Endothelial cell of umbilical vein (primary cell): Measurements from ENCODE around the gene PARP8. TPM values are rescaled to one million over a fixed set of nuclear protein-coding genes. Genes with fewer than 3 reads are reported as not detected.

Source experiments
- BruUV-seq: library from RNA; stranded (reverse); fragments of 400-500 nt; replicated peaks from 2 replicates; lab custom pipeline; 2021; lab: Mats Ljungman, UMichigan
- CTCF ChIA-PET: fragments of 300-600, 350-600 bp; sonication (Branson Sonifier 250); formaldehyde crosslinking; loops from one replicate; lab custom pipeline; 2021; ENCODE audit warnings: antibody characterized with exemption, inconsistent platforms; lab: Charles Lee
- POLR2A ChIA-PET: fragments of 300-600, 350-600 bp; sonication (Branson Sonifier 250); formaldehyde crosslinking; loops from one replicate; lab custom pipeline; 2021; ENCODE audit warnings: antibody characterized with exemption, inconsistent platforms; lab: Charles Lee
- DNase-seq: peaks from one replicate; pipeline ENCODE4 v3.0.0-alpha.2; 2011; ENCODE audit warnings: low read depth, low spot score
- FAIRE-seq: peaks from 2 replicates; lab custom pipeline; 2011; peaks lifted over from hg19 to GRCh38; lab: Jason Lieb, UNC
- H2AFZ ChIP-seq: 2 replicates; pipeline ENCODE4 v1.6.0; 2012; ENCODE audit warnings: low read depth, low read length, control low read depth, inconsistent platforms
- H3K27ac ChIP-seq: 2 replicates; pipeline ENCODE4 v1.5.1; 2011; ENCODE audit warnings: low read depth, mild to moderate bottlenecking, control low read depth, low read length, moderate library complexity; ENCODE audit not compliant: insufficient read depth
- H3K27me3 ChIP-seq, 2 experiments: 2 replicates each; pipeline versions ENCODE4 v1.6.0 to v1.6.1; 2011; ENCODE audit warnings: low read length in 2 of 2, mixed read lengths in 1 of 2; ENCODE audit not compliant: control insufficient read depth in 2 of 2, insufficient read depth in 2 of 2
- H3K36me3 ChIP-seq, 2 experiments: 2 replicates in 1 of 2; 3 replicates in 1 of 2; pipeline ENCODE4 v1.5.1; 2011; ENCODE audit warnings: low read length in 2 of 2, mild to moderate bottlenecking in 1 of 2, moderate library complexity in 1 of 2; ENCODE audit not compliant: control insufficient read depth in 2 of 2, insufficient read depth in 2 of 2; ENCODE audit errors: extremely low read depth in 1 of 2
- H3K4me1 ChIP-seq: 3 replicates; pipeline ENCODE4 v1.5.1; 2011; ENCODE audit warnings: mild to moderate bottlenecking, low read length; ENCODE audit not compliant: control insufficient read depth, insufficient read depth; ENCODE audit errors: extremely low read depth
- H3K4me2 ChIP-seq: 2 replicates; pipeline ENCODE4 v1.6.1; 2011; ENCODE audit warnings: low read length, control low read depth, mixed read lengths; ENCODE audit not compliant: insufficient read depth
- H3K4me3 ChIP-seq, 3 experiments: fragments of 200-600 bp in 1 of 3; sonication (generic), shearing (Covaris generic) in 1 of 3; replicated peaks in 1 of 3; 2 replicates each; pipeline ENCODE4 v1.5.1; 2011 to 2016; ENCODE audit warnings: control low read depth in 3 of 3, low read length in 3 of 3, mild to moderate bottlenecking in 2 of 3, inconsistent platforms in 1 of 3, low read depth in 1 of 3, moderate library complexity in 1 of 3; ENCODE audit not compliant: insufficient read depth in 1 of 3
- H3K79me2 ChIP-seq: 2 replicates; pipeline ENCODE4 v1.6.0; 2012; ENCODE audit warnings: low read length, inconsistent platforms; ENCODE audit not compliant: control insufficient read depth, insufficient read depth
- H3K9ac ChIP-seq: replicated peaks from 2 replicates; pipeline ENCODE3; 2011; ENCODE audit warnings: low read length, control low read depth; ENCODE audit not compliant: insufficient read depth; ENCODE audit errors: extremely low read depth
- H3K9me1 ChIP-seq: replicated peaks from 3 replicates; pipeline ENCODE4 v1.6.0; 2011; ENCODE audit warnings: mild to moderate bottlenecking, low read length; ENCODE audit not compliant: control insufficient read depth, insufficient read depth; ENCODE audit errors: extremely low read depth
- H3K9me3 ChIP-seq: replicated peaks from 2 replicates; pipeline ENCODE4 v1.5.1; 2012; ENCODE audit warnings: low read length, inconsistent platforms; ENCODE audit not compliant: control insufficient read depth, insufficient read depth
- H4K20me1 ChIP-seq: replicated peaks from 2 replicates; pipeline ENCODE3; 2011; ENCODE audit warnings: mild to moderate bottlenecking, low read length; ENCODE audit not compliant: control insufficient read depth, insufficient read depth; ENCODE audit errors: extremely low read depth
- EZH2 ChIP-seq: IDR thresholded peaks from 2 replicates; pipeline ENCODE4 v1.6.1; 2012; ENCODE audit warnings: borderline replicate concordance, low read depth, mild to moderate bottlenecking, moderate library complexity, low read length, inconsistent platforms; ENCODE audit not compliant: severe bottlenecking
- FOS ChIP-seq: IDR thresholded peaks from 2 replicates; pipeline ENCODE4 v1.6.1; 2011; ENCODE audit warnings: mild to moderate bottlenecking, low read length, moderate library complexity, borderline replicate concordance; ENCODE audit not compliant: insufficient read depth
- GATA2 ChIP-seq: IDR thresholded peaks from 2 replicates; pipeline ENCODE4 v1.7.0; 2011; ENCODE audit warnings: low read depth, mild to moderate bottlenecking, moderate library complexity, mixed read lengths, low read length; ENCODE audit not compliant: insufficient read length, insufficient read depth
- JUN ChIP-seq: IDR thresholded peaks from 2 replicates; pipeline ENCODE4 v1.6.1; 2011; ENCODE audit warnings: borderline replicate concordance, low read depth; ENCODE audit not compliant: insufficient read length, insufficient read depth
- MYC ChIP-seq: IDR thresholded peaks from one replicate; pipeline ENCODE4 v1.6.1; 2011; ENCODE audit warnings: mild to moderate bottlenecking, low read depth, low read length
- POLR2A ChIP-seq: IDR thresholded peaks from 2 replicates; pipeline ENCODE4 v1.6.1; 2012; ENCODE audit warnings: low read depth, mild to moderate bottlenecking, control low read depth, low read length
- POLR2AphosphoS5 ChIP-seq: IDR thresholded peaks from 2 replicates; pipeline ENCODE4 v1.6.1; 2012; ENCODE audit warnings: low read depth, mild to moderate bottlenecking, control low read depth, low read length, moderate library complexity; ENCODE audit not compliant: insufficient read depth
- dilution Hi-C: fragments of 300-500 bp; cut with MboI; formaldehyde crosslinking; loops from one replicate; pipeline ENCODE4 v1.15.0; 2019; ENCODE audit warnings: low sequenced_read_pairs; ENCODE audit not compliant: extremely low pct_ligation_motif_present
- intact Hi-C: fragments of 100-400 bp; cut with micrococcal nuclease; formaldehyde crosslinking; loops from one replicate; pipeline ENCODE4 v1.10.0; 2022
- polyA plus RNA-seq, 4 experiments: library from polyadenylated mRNA; depleted of rRNA in 3 of 4; stranded (reverse) in 3 of 4; unstranded in 1 of 4; fragments of >200 nt; gene quantifications; 2 replicates each; pipeline versions ENCODE4 v1.2.1 to v1.2.3, GENCODE V29; 2011 to 2012; ENCODE audit warnings: missing spikeins in 1 of 4
- total RNA-seq: library from RNA; stranded (reverse); gene quantifications from 2 replicates; pipeline ENCODE4 v1.2.3, GENCODE V29; 2021
- TF ChIP-seq, protein P1 (sequence below): IDR thresholded peaks from 2 replicates; pipeline ENCODE4 v1.6.1; 2011; ENCODE audit not compliant: insufficient read depth, insufficient read length
- TF ChIP-seq, protein P2 (sequence below), 2 donors: IDR thresholded peaks; 1 replicate in 1 of 2; 2 replicates in 1 of 2; pipeline ENCODE4 v1.5.1; 2011; ENCODE audit warnings: low read length in 2 of 2, mild to moderate bottlenecking in 2 of 2, moderate library complexity in 2 of 2, control low read depth in 1 of 2, inconsistent platforms in 1 of 2, low read depth in 1 of 2; ENCODE audit not compliant: insufficient read depth in 1 of 2; ENCODE audit errors: extremely low read depth in 1 of 2

Gene PARP8
- total and polyA plus RNA-seq, 2 donors (not counting 3 experiments of a cell fraction or from before 2014, with no cell fraction given), result 0.03 to 0.60 TPM

GRCh38 chr5:50697739-50698138 is 31.3 kb downstream of the PARP8 start:
- Histone ChIP-seq H3K9ac (no peak overlapping the region), H3K36me3 (no peaks in the 10 kb centered on the region), H3K4me2 (no peak overlapping the region), H3K27me3 (no peaks in the 10 kb centered on the region), H3K4me1 (no peaks in the 10 kb centered on the region), H2AFZ (no peak overlapping the region), H3K27ac (no peak overlapping the region), H3K9me1 (no peaks in the 10 kb centered on the region), H3K4me3 (no peak overlapping the region), H3K79me2 (no peaks in the 10 kb centered on the region), H3K9me3 (no peaks in the 10 kb centered on the region), H4K20me1 (no peaks in the 10 kb centered on the region)
- intact Hi-C loops (no loop called here), dilution Hi-C loops (no loop called here)
- CTCF ChIA-PET, result no interaction called here
- POLR2A ChIA-PET, result no interaction called here
- TF ChIP-seq FOS, result no peak
- TF ChIP-seq, protein P1, sequence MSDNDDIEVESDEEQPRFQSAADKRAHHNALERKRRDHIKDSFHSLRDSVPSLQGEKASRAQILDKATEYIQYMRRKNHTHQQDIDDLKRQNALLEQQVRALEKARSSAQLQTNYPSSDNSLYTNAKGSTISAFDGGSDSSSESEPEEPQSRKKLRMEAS, result no peak
- TF ChIP-seq POLR2AphosphoS5, result no peak
- no peak for TF ChIP-seq GATA2
- TF ChIP-seq, protein P2, sequence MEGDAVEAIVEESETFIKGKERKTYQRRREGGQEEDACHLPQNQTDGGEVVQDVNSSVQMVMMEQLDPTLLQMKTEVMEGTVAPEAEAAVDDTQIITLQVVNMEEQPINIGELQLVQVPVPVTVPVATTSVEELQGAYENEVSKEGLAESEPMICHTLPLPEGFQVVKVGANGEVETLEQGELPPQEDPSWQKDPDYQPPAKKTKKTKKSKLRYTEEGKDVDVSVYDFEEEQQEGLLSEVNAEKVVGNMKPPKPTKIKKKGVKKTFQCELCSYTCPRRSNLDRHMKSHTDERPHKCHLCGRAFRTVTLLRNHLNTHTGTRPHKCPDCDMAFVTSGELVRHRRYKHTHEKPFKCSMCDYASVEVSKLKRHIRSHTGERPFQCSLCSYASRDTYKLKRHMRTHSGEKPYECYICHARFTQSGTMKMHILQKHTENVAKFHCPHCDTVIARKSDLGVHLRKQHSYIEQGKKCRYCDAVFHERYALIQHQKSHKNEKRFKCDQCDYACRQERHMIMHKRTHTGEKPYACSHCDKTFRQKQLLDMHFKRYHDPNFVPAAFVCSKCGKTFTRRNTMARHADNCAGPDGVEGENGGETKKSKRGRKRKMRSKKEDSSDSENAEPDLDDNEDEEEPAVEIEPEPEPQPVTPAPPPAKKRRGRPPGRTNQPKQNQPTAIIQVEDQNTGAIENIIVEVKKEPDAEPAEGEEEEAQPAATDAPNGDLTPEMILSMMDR (IDR thresholded peaks at IDR 0.05; ENCODE audit: extremely low read depth in 1 of 2, insufficient read depth in 1 of 2, low read depth in 1 of 2, low read length in 2 of 2), result no peak
- TF ChIP-seq MYC, result no peak
- no peak for TF ChIP-seq POLR2A
- no peak for TF ChIP-seq JUN
- no peak for TF ChIP-seq EZH2
- no peak for DNase-seq
- no peak for FAIRE-seq
- no TSS peak for BruUV-seq
